HFF-Myc (cell line): ENCODE results near the gene ANAPC5.
"Not testable (repeated sequence)": the region's sequence is repeated elsewhere in the genome, so short reads cannot be mapped to it uniquely, and the experiment has no call there.

ENCODE experiments used
- DNase-seq: peaks from one replicate; pipeline ENCODE4 v3.0.0-alpha.2; 2011; ENCODE audit warnings: low read depth; ENCODE audit errors: extremely low read depth
- H3K4me3 ChIP-seq: replicated peaks from 2 replicates; pipeline ENCODE4 v1.5.1; 2011; ENCODE audit warnings: low read depth, mild to moderate bottlenecking, control low read depth, low read length
- TF ChIP-seq, protein P1 (sequence below): IDR thresholded peaks from 2 replicates; pipeline ENCODE4 v1.5.1; 2012; ENCODE audit warnings: mild to moderate bottlenecking, low read depth, low read length, control low read depth; ENCODE audit errors: missing control alignments

Gene ANAPC5

DNA sequence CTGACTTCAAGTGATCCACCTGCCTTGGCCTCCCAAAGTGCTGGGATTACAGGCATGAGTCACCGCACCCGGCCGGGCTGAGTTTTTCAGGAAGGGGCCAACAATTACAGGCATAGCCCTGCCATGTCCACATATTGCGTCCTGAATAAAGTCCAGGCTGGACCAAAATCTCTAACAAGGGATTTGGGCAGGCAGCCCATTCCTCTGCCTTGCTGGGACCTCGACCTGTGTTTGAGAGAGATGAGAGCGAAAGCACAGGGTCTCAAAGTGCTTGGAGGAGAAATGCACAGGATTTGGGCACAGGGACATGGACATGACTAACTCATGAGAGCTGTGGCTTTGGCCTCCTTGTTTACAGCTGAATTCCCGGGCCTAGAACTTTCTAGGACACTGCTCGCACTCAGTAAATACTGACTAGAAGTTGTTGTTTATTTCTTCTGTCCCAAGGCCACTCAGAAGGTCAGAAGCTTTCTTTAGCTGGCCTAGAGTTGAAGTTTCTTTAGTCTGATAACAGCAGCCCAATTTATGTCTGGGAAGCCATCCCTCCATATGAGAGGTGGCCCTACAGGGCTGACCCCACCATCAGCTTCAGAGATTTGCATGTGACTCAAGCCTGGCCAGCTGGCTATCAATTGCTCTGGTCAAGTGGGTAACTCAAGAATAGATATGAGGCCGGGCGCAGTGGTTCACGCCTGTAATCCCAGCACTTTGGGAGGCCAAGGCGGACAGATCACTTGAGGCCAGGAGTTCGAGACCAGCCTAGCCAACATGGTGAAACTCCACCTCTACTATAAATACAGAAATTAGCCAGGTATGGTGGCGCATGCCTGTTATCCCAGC, 67.4 kb downstream of the ANAPC5 start:
- no peak for DNase-seq
- H3K4me3 ChIP-seq, result no peak overlapping the region
- TF ChIP-seq, protein P1, sequence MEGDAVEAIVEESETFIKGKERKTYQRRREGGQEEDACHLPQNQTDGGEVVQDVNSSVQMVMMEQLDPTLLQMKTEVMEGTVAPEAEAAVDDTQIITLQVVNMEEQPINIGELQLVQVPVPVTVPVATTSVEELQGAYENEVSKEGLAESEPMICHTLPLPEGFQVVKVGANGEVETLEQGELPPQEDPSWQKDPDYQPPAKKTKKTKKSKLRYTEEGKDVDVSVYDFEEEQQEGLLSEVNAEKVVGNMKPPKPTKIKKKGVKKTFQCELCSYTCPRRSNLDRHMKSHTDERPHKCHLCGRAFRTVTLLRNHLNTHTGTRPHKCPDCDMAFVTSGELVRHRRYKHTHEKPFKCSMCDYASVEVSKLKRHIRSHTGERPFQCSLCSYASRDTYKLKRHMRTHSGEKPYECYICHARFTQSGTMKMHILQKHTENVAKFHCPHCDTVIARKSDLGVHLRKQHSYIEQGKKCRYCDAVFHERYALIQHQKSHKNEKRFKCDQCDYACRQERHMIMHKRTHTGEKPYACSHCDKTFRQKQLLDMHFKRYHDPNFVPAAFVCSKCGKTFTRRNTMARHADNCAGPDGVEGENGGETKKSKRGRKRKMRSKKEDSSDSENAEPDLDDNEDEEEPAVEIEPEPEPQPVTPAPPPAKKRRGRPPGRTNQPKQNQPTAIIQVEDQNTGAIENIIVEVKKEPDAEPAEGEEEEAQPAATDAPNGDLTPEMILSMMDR, result no peak

DNA sequence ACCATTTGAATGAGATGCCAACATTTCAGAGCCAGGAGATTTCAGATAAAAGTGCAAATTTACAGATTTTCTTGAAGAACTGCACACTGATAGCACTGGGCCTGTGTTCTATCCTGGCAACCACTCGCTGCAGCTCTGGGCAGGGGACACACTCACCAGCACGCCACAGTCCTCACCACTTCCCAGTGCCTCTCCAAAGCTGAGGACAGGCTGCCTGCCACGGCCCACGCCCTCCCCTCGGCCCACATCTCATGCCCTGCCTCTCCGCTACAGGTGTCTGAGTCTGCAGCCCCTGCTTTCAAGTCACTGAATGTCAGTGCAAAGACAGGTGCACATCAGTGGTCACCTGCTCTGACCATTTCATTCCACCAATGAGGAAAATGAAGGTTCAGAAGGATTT, 68.4 kb downstream of the ANAPC5 start:
- no peak for DNase-seq
- H3K4me3 ChIP-seq, result no peak overlapping the region
- TF ChIP-seq, protein P1, result no peak

DNA sequence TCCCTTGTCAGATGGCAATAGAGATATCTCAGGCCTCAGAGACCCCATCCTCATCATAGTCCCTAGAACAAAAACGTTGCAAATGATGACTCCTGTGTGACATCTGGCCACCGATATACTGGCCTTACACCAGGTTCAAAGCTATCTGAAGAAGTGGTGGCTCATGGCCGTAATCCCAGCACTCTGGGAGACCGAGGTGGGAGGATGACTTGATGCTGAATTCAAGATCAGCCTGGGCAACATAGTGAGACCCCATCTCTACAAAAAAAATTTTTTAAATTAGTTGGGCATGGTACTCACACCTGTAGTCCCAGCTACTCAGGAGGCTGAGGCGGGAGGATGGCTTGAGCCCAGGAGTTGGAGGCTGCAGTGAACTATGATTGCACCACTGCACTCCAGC, 68.8 kb downstream of the ANAPC5 start:
- TF ChIP-seq, protein P1, result no peak
- H3K4me3 ChIP-seq, result no peak overlapping the region
- no peak for DNase-seq

DNA sequence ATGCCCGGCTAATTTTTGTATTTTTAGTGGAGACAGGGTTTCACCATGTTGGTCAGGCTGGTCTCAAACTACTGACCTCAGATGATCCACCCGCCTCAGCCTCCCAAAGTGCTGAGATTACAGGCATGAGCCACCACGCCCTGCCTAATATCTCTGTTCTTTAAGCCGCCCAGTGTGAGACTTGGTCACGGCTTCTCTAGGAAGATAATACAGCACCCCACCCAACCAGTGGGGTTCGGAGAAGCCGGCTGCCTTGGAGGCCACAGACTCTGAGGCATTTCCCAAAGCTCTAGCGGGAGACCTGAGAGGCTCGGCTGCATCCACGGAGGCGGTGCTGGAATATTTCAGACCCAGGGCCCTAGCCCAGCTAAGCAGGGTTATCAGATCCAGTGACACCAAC, 69.3 kb downstream of the ANAPC5 start:
- DNase-seq, H3K4me3 ChIP-seq: not testable (repeated sequence)

DNA sequence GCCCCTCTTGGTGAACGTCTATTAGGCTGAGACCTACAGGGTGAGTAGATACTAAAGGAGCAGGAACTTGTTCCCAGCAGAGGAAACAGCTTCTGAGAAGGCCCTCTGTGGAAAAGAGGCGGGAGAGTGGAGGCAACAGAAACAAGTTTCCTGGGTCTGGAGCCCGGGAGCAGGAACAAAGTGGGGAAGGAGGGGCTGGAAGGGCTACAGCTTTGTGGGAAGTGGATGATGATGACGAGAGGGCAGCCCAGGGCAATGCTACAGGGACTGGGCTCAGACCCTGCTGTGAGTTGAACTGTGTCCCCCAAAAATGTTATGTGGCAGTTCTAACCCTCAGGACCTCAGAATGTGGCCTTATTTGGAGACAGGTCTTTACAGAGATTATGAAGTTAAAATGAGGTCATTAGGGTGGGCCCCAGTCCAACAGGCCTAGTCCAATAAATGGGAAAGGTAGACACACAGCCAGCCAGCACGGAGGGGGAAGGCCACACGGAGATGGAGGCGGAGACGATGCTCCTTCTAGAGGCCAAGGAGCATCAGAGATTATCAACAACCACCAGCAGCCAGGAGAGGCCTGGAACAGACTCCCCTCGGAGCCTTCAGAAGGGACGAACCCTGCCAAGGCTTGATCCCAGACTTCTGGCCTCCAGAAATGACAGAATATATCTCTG, 70.0 kb downstream of the ANAPC5 start:
- DNase-seq, result no peak
- TF ChIP-seq, protein P1, result no peak

DNA sequence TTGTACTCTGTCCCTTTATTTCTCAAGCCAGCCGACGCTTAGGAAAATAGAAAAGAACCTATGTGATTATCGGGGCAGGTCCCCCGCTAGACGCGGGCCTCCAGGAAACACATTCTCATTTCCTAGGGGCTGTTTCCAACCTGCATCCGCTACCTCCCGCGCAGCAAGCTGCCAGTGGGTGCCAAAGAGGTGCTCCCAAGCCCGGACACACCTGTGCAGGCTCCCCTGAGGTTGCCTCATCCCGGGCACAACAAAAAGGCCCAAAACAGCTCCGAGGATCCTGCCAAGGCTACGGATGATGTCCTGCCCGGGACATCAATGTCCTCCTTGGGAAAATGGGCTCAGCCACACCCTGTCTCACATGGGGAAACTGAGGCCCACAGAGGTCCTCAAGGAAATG, 71.1 kb downstream of the ANAPC5 start:
- not testable (repeated sequence) for H3K4me3 ChIP-seq, DNase-seq

More for the DNA sequence above, 70.0 kb downstream of the ANAPC5 start:
- H3K4me3 ChIP-seq, result no peak overlapping the region

DNA sequence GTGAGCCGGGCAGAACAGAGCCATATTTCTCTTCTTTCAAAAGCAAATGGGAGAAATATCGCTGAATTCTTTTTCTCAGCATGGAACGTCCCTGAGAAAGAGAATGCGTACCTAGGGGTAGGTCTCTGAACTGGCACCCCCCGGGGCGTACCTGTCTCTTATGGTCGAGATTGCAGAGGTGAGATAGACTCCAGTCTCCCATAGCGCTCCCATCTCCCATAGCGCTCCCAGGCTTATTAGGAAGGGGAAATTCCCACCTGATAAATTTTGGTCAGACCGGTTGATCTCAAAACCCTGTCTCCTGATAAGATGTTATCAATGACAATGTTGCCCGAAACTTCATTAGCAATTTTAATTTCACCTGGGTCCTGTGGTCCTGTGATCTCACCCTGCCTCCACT, 71.7 kb downstream of the ANAPC5 start:
- DNase-seq, H3K4me3 ChIP-seq: not testable (repeated sequence)

DNA sequence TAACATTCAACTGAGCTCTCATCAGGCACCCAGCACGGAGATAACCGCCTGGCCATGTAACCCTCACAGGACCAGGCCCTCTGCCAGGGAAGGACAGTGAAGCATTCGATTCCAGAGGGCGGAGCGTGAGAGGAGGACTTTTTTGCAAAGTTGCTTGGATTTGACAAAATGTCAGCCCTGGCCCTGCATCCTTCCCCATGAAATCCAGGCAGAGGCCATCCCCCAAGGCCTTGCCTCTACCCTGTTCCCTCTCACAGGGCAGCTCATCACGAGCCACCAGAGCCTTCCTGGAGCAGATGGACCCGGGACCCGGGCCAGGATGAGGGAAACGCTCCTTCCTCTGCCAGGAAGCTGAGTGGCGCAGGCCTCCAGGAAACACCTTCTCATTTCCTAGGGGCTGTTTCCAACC, 72.7 kb downstream of the ANAPC5 start:
- H3K4me3 ChIP-seq, result no peak overlapping the region
- no peak for DNase-seq
- TF ChIP-seq, protein P1, result no peak
